B cell (primary cell): ENCODE measurements around the gene ALG1. TPM values are rescaled to one million over a fixed set of nuclear protein-coding genes. Genes with fewer than 3 reads are reported as not detected.
"Not testable (repeated sequence)": the region's sequence is repeated elsewhere in the genome, so short reads cannot be mapped to it uniquely, and the experiment has no call there.

Source experiments
- ATAC-seq: fragments of 200-7000 bp; cut with Tn5 transposase; one replicate; pipeline ENCODE4 v1.10.0; 2021; ENCODE audit warnings: low read depth, mild to moderate bottlenecking, moderate number of reproducible peaks, moderate library complexity
- CTCF ChIA-PET: fragments of 350-600 bp; sonication (Branson Sonifier 250); formaldehyde crosslinking; loops from one replicate; lab custom pipeline; 2021; ENCODE audit warnings: antibody characterized with exemption, inconsistent platforms; lab: Charles Lee
- POLR2A ChIA-PET: fragments of 350-600 bp; sonication (Branson Sonifier 250); formaldehyde crosslinking; loops from one replicate; lab custom pipeline; 2021; ENCODE audit warnings: antibody characterized with exemption; lab: Charles Lee
- DNase-seq: peaks from one replicate; pipeline ENCODE4 v3.0.0; 2013
- H2AFZ ChIP-seq: 2 replicates; pipeline ENCODE4 v1.6.1; 2012; ENCODE audit warnings: mild to moderate bottlenecking, low read depth, low read length; ENCODE audit not compliant: insufficient read depth, poor library complexity, severe bottlenecking
- H3K27ac ChIP-seq, 2 donors: 1 replicate in 1 of 2; 2 replicates in 1 of 2; pipeline ENCODE4 v1.5.1; 2012 to 2013; ENCODE audit warnings: low read length in 2 of 2, mild to moderate bottlenecking in 2 of 2, moderate library complexity in 1 of 2
- H3K27me3 ChIP-seq, 4 experiments: fragments of 200-600 bp in 1 of 4; sonication (generic) in 1 of 4; replicated peaks in 1 of 4; 1 replicate in 2 of 4; 2 replicates in 2 of 4; pipeline versions ENCODE4 v1.6.1 to v1.7.0; 2013 to 2016; ENCODE audit warnings: low read length in 3 of 4, mild to moderate bottlenecking in 2 of 4, mixed read lengths in 1 of 4, moderate library complexity in 1 of 4; ENCODE audit not compliant: insufficient read depth in 4 of 4, control insufficient read depth in 3 of 4; ENCODE audit errors: control extremely low read depth in 1 of 4
- H3K36me3 ChIP-seq, 2 experiments: replicated peaks in 1 of 2; 1 replicate in 1 of 2; 2 replicates in 1 of 2; pipeline versions ENCODE4 v1.6.1 to v1.7.1; 2013; ENCODE audit warnings: low read length in 1 of 2; ENCODE audit not compliant: insufficient read depth in 2 of 2, control insufficient read depth in 1 of 2; ENCODE audit errors: control extremely low read depth in 1 of 2, extremely low read depth in 1 of 2
- H3K4me1 ChIP-seq, 2 donors: fragments of 200-600 bp in 1 of 2; sonication (generic) in 1 of 2; 1 replicate in 1 of 2; 2 replicates in 1 of 2; pipeline versions ENCODE4 v1.5.1 to v1.6.1; 2013 to 2017; ENCODE audit warnings: low read length in 2 of 2; ENCODE audit not compliant: control insufficient read depth in 2 of 2, insufficient read depth in 2 of 2
- H3K4me2 ChIP-seq: replicated peaks from 2 replicates; pipeline ENCODE3; 2012; ENCODE audit warnings: mild to moderate bottlenecking, low read depth, low read length; ENCODE audit not compliant: poor library complexity, severe bottlenecking
- H3K4me3 ChIP-seq, 5 experiments: fragments of 200-600 bp in 1 of 5; sonication (generic) in 1 of 5; 1 replicate in 3 of 5; 2 replicates in 2 of 5; pipeline versions ENCODE4 v1.5.1 to v1.7.0; 2011 to 2016; ENCODE audit warnings: low read length in 4 of 5, mild to moderate bottlenecking in 4 of 5, low read depth in 2 of 5, control low read depth in 1 of 5, moderate library complexity in 1 of 5; ENCODE audit not compliant: insufficient read depth in 1 of 5; ENCODE audit errors: control extremely low read depth in 1 of 5, extremely low read depth in 1 of 5
- H3K79me2 ChIP-seq: fragments of 200-600 bp; sonication (generic); one replicate; pipeline ENCODE4 v1.6.0; 2016; ENCODE audit warnings: low read length; ENCODE audit not compliant: control insufficient read depth, insufficient read depth
- H3K9ac ChIP-seq: fragments of 200-600 bp; sonication (generic); 2 replicates; pipeline ENCODE4 v1.6.1; 2017; ENCODE audit warnings: mild to moderate bottlenecking, low read length, moderate library complexity
- H3K9me3 ChIP-seq, 3 donors: one replicate each; pipeline versions ENCODE4 v1.6.1 to v1.7.1; 2013; ENCODE audit warnings: low read length in 2 of 3; ENCODE audit not compliant: control insufficient read depth in 2 of 3, insufficient read depth in 1 of 3; ENCODE audit errors: control extremely low read depth in 1 of 3
- H4K20me1 ChIP-seq: 2 replicates; pipeline ENCODE4 v1.6.0; 2012; ENCODE audit warnings: mild to moderate bottlenecking, low read length; ENCODE audit not compliant: insufficient read depth, control insufficient read depth, poor library complexity, severe bottlenecking
- H3K27ac Mint-ChIP-seq: one replicate; pipeline ENCODE4 v1.8.0; 2021; ENCODE audit warnings: mixed read lengths
- H3K27me3 Mint-ChIP-seq: one replicate; pipeline ENCODE4 v1.8.0; 2021; ENCODE audit warnings: mixed read lengths
- H3K4me1 Mint-ChIP-seq: one replicate; pipeline ENCODE4 v1.8.0; 2021; ENCODE audit warnings: mixed read lengths
- H3K4me3 Mint-ChIP-seq: one replicate; pipeline ENCODE4 v1.8.0; 2021; ENCODE audit warnings: mixed read lengths
- H3K9me3 Mint-ChIP-seq: one replicate; pipeline ENCODE4 v1.8.0; 2022; ENCODE audit warnings: mixed read lengths; ENCODE audit not compliant: insufficient read depth
- WGBS: methylation state at CpG from one replicate; pipeline ENCODE4 v1.1.5; 2013; ENCODE audit warnings: missing lambda C conversion rate; ENCODE audit not compliant: insufficient coverage; 5-methylcytosine and 5-hydroxymethylcytosine counted together
- intact Hi-C: fragments of 100-400 bp; cut with micrococcal nuclease; formaldehyde crosslinking; loops from one replicate; pipeline ENCODE4 v1.10.0; 2022
- polyA plus RNA-seq: library from polyadenylated mRNA; depleted of rRNA; stranded (reverse); fragments of >200 nt; gene quantifications from 2 replicates; pipeline ENCODE4 v1.2.3, GENCODE V29; 2012
- total RNA-seq, 2 donors: library from RNA; stranded (reverse); fragments of 120-200 nt in 1 of 2; gene quantifications; 1 replicate in 1 of 2; 2 replicates in 1 of 2; pipeline versions ENCODE4 v1.2.3 to v1.2.4, GENCODE V29; 2013 to 2022

The ALG1 gene
- total and polyA plus RNA-seq, 2 donors (not counting 1 experiment from before 2014, with no cell fraction given), result 12.2 to 24.2 TPM

DNA sequence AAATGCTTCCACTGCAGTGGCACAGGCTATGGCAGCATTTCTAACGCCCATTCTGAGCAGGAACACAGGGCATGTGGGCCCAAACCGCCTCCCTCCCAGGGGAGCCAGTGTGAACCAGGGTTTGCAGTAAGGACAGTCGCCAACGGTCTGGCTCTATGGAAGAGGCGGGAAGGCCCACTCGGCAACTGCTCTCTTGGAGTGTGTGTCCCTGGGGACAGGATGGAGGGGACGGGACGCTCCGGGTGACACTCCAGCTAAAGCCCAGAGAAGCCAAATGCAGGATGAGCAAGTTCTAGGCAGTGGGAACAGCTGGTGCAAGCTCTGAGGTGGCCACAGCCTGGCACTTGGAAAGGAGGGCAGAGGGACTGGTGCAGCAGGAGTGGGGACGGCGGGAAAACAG is 22.1 kb downstream of the ALG1 start:
- intact Hi-C loops, H3K4me3 Mint-ChIP-seq, H3K4me2 ChIP-seq: not testable (repeated sequence)

DNA sequence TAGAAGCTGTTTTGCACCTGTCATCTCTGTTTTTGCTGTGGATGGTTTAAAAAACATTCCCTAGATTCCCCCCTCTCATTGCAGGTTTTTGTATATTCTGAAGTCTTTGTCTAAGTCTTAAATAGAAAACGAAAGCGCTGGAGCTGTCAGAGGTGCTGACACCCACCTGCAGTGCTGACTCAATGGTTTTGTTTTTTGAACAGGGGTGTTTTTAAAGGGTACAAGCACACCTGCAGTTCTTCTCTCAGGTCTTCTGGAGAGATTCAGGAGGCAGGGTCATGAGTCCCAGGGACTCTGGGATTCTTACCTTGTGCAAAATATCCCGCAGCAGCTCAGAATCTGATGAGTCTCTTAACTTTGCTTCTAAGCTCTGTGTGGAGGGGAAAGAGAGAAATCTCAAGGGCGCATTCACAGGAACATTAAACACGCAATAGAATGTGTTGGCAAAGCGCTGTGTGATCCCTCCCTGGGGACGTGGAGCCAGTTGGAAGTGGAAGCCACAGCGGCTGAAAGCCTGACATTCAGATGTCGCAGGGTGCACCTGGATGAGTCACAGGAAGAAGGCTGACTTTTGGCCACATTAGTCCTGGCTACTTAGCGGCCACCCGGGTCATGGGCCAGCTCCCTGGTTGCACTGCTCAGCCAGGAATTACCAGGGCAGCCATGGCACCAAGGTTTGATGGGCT is 23.6 kb downstream of the ALG1 start:
- DNase-seq, H3K4me3 ChIP-seq, H3K4me2 ChIP-seq, H3K9ac ChIP-seq, POLR2A ChIA-PET, ATAC-seq, H3K36me3 ChIP-seq, H3K27ac Mint-ChIP-seq, H3K4me1 ChIP-seq, H4K20me1 ChIP-seq, H2AFZ ChIP-seq, H3K27me3 ChIP-seq, H3K79me2 ChIP-seq, H3K9me3 Mint-ChIP-seq, H3K9me3 ChIP-seq, H3K4me3 Mint-ChIP-seq, CTCF ChIA-PET, H3K27me3 Mint-ChIP-seq, H3K27ac ChIP-seq: not testable (repeated sequence)
- 98% methylated on average over 8 of the region's 11 CpGs for WGBS
- intact Hi-C loops, result loop anchor here (5.0 kb wide), 3 partner anchors 138 to 843 kb away; partner anchors contain the start of gene SEC14L5
- peaks cover 18% of the 10 kb centered on the region for H3K4me1 Mint-ChIP-seq

More for the DNA sequence above, 22.1 kb downstream of the ALG1 start:
- DNase-seq, POLR2A ChIA-PET, H3K27ac Mint-ChIP-seq, H3K36me3 ChIP-seq, H4K20me1 ChIP-seq, H3K9me3 Mint-ChIP-seq, H3K9me3 ChIP-seq, H3K4me3 ChIP-seq, H3K27me3 Mint-ChIP-seq, H3K27ac ChIP-seq, ATAC-seq, H3K4me1 ChIP-seq, H2AFZ ChIP-seq, H3K27me3 ChIP-seq, H3K9ac ChIP-seq, H3K79me2 ChIP-seq: not testable (repeated sequence)
- WGBS, result 91% methylated on average over 9 of the region's 11 CpGs
- CTCF ChIA-PET, result interaction anchor here (1.4 to 2.5 kb wide), 2 partner anchors 18 to 37 kb away, joined by 4 to 10 read pairs; no protein-coding TSS in a partner anchor
- peaks cover 15% of the 10 kb centered on the region for H3K4me1 Mint-ChIP-seq

GRCh38 chr16:5096437-5097060 is 24.9 kb downstream of the ALG1 start:
- ATAC-seq, H3K4me1 ChIP-seq, H3K27me3 Mint-ChIP-seq, H3K9me3 ChIP-seq, DNase-seq, H3K36me3 ChIP-seq, CTCF ChIA-PET, H3K27ac ChIP-seq, H3K9me3 Mint-ChIP-seq, H3K27me3 ChIP-seq, H4K20me1 ChIP-seq, H3K79me2 ChIP-seq: not testable (repeated sequence)
- H3K4me3 Mint-ChIP-seq, result peak overlapping the region; percentile 91
- intact Hi-C loops, result loop anchor here (1.0 to 5.0 kb wide), 4 partner anchors 25 to 844 kb away; partner anchors contain the start of genes ALG1 and SEC14L5
- POLR2A ChIA-PET, result interaction anchor here (1.3 kb wide), 1 partner anchor 24 kb away, joined by 6 read pairs; the partner anchor contains the start of gene ALG1
- Histone ChIP-seq H3K4me2 (peak overlapping the region; percentile 55), H2AFZ (peak overlapping the region; percentile 89), H3K4me3 (peak overlapping the region in 3 of 5 experiments; percentile 62 to 68 (median 67)), H3K9ac (peak overlapping the region; percentile 70)
- peaks cover 18% of the 10 kb centered on the region for H3K4me1 Mint-ChIP-seq
- H3K27ac Mint-ChIP-seq, result peak overlapping the region; percentile 87
- no CpG with 5 or more reads among the region's 7 CpGs for WGBS
